GM06990 (cell line): ENCODE data around the gene ITGAL.
"Not testable (repeated sequence)": the region's sequence is repeated elsewhere in the genome, so short reads cannot be mapped to it uniquely, and the experiment has no call there.

Experiments used
- DNase-seq: peaks from one replicate; pipeline ENCODE4 v3.0.0-alpha.2; 2011; ENCODE audit not compliant: insufficient read length; ENCODE audit errors: extremely low read depth
- H3K27me3 ChIP-seq: replicated peaks from 2 replicates; pipeline ENCODE4 v1.6.0; 2011; ENCODE audit warnings: low read length; ENCODE audit not compliant: control insufficient read depth, insufficient read depth
- H3K36me3 ChIP-seq: 2 replicates; pipeline ENCODE4 v1.5.1; 2011; ENCODE audit warnings: low read length; ENCODE audit not compliant: control insufficient read depth, insufficient read depth
- H3K4me3 ChIP-seq: replicated peaks from 2 replicates; pipeline ENCODE4 v1.5.1; 2011; ENCODE audit warnings: low read depth, mild to moderate bottlenecking, control low read depth, low read length
- CTCF ChIP-seq: IDR thresholded peaks from 2 replicates; pipeline ENCODE4 v1.5.1; 2011; ENCODE audit warnings: low read length, control low read depth, mild to moderate bottlenecking, inconsistent platforms; ENCODE audit not compliant: insufficient read depth, poor library complexity, severe bottlenecking

Gene ITGAL

GRCh38 chr16:30518552-30518951 lies 46.0 kb downstream of the ITGAL start:
- Histone ChIP-seq H3K4me3 (no peak overlapping the region), H3K27me3 (no peaks in the 10 kb centered on the region), H3K36me3 (peaks cover 29% of the 10 kb centered on the region)
- TF ChIP-seq CTCF: no peak
- DNase-seq: no peak

GRCh38 chr16:30519120-30520049 lies 46.8 kb downstream of the ITGAL start:
- no peak for TF ChIP-seq CTCF
- DNase-seq: no peak
- Histone ChIP-seq H3K27me3 (no peaks in the 10 kb centered on the region), H3K4me3 (no peak overlapping the region), H3K36me3 (peaks cover 26% of the 10 kb centered on the region)

- H3K4me3 ChIP-seq: no peak overlapping the region
- TF ChIP-seq CTCF: no peak
- H3K36me3 ChIP-seq: peaks cover 21% of the 10 kb centered on the region
- no peaks in the 10 kb centered on the region for H3K27me3 ChIP-seq
- no peak for DNase-seq
Observed at GRCh38 chr16:30521476-30521872, 48.9 kb downstream of the ITGAL start.

- Histone ChIP-seq H3K36me3 (peaks cover 15% of the 10 kb centered on the region), H3K4me3 (no peak overlapping the region), H3K27me3 (no peaks in the 10 kb centered on the region)
- DNase-seq: no peak
- TF ChIP-seq CTCF: no peak
Observed at GRCh38 chr16:30521873-30522641, 49.5 kb downstream of the ITGAL start.

GRCh38 chr16:30522702-30523463 lies 50.3 kb downstream of the ITGAL start:
- H3K27me3 ChIP-seq, H3K4me3 ChIP-seq, DNase-seq: not testable (repeated sequence)
- H3K36me3 ChIP-seq: peaks cover 14% of the 10 kb centered on the region
